Umbilical cord (tissue), 2 donors: ENCODE data around the gene ADORA1. TPM values are rescaled to one million over a fixed set of nuclear protein-coding genes. Genes with fewer than 3 reads are reported as not detected.

Experiments
- DNase-seq: peaks from one replicate; pipeline ENCODE4 v3.0.0-alpha.2; 2015; ENCODE audit warnings: low spot score
- total RNA-seq: library from RNA; depleted of rRNA; stranded (reverse); fragments of >200 nt; gene quantifications from one replicate; pipeline ENCODE4 v1.2.3, GENCODE V29; 2014; ENCODE audit warnings: low replicate concordance; ENCODE audit not compliant: insufficient read depth

The ADORA1 gene
- total RNA-seq, 1 donor from 2014 or later = 5.8 TPM

GRCh38 chr1:203140743-203141520 lies 13.4 kb downstream of the ADORA1 start:
- DNase-seq = no peak

- DNase-seq = no peak
Measured at GRCh38 chr1:203142124-203142523, 14.6 kb downstream of the ADORA1 start.

- no peak for DNase-seq
Measured at GRCh38 chr1:203142684-203143408, 15.3 kb downstream of the ADORA1 start.

GRCh38 chr1:203143641-203144040 lies 16.1 kb downstream of the ADORA1 start:
- DNase-seq = no peak

- no peak for DNase-seq
Measured at GRCh38 chr1:203144661-203145060, 17.1 kb downstream of the ADORA1 start.

- no peak for DNase-seq
Measured at GRCh38 chr1:203145321-203146041, 18.0 kb downstream of the ADORA1 start.

- no peak for DNase-seq
Measured at GRCh38 chr1:203146042-203146369, 18.5 kb downstream of the ADORA1 start.

- DNase-seq = no peak
Measured at GRCh38 chr1:203146537-203146936, 19.0 kb downstream of the ADORA1 start.

GRCh38 chr1:203147376-203147775 lies 19.9 kb downstream of the ADORA1 start:
- no peak for DNase-seq

GRCh38 chr1:203148127-203148526 lies 20.6 kb downstream of the ADORA1 start:
- no peak for DNase-seq

- DNase-seq = no peak
Measured at GRCh38 chr1:203148579-203148978, 21.1 kb downstream of the ADORA1 start.

GRCh38 chr1:203149188-203149840 lies 21.8 kb downstream of the ADORA1 start:
- DNase-seq = no peak

GRCh38 chr1:203150511-203151297 lies 23.2 kb downstream of the ADORA1 start:
- peak; percentile 38 for DNase-seq

- peak; percentile 48 for DNase-seq
Measured at GRCh38 chr1:203151362-203152157, 24.0 kb downstream of the ADORA1 start.

GRCh38 chr1:203152158-203153034 lies 24.9 kb downstream of the ADORA1 start:
- no peak for DNase-seq

GRCh38 chr1:203153051-203153988 lies 25.8 kb downstream of the ADORA1 start:
- no peak for DNase-seq

GRCh38 chr1:203153989-203154821 lies 26.7 kb downstream of the ADORA1 start:
- no peak for DNase-seq
